H9 (cell line): Measurements from ENCODE around the gene TCF4. TPM values are rescaled to one million over a fixed set of nuclear protein-coding genes. Genes with fewer than 3 reads are reported as not detected.

Experiments
- DNase-seq: peaks from one replicate; pipeline ENCODE4 v3.0.0-alpha.2; 2017
- H2AFZ ChIP-seq: one replicate; pipeline ENCODE4 v1.6.1; 2013; ENCODE audit warnings: mild to moderate bottlenecking, low read length, control low read depth, moderate library complexity
- H2AK5ac ChIP-seq: 2 replicates; pipeline ENCODE4 v1.6.1; 2013; ENCODE audit warnings: low read length, control low read depth, mixed read lengths; ENCODE audit not compliant: insufficient read length
- H2BK120ac ChIP-seq: one replicate; pipeline ENCODE4 v1.6.1; 2013; ENCODE audit warnings: low read depth, mild to moderate bottlenecking, low read length, control low read depth, inconsistent platforms; ENCODE audit not compliant: poor library complexity, severe bottlenecking
- H2BK12ac ChIP-seq: 2 replicates; pipeline ENCODE4 v1.6.1; 2013; ENCODE audit warnings: low read length, control low read depth, mixed read lengths, low read depth; ENCODE audit not compliant: insufficient read length
- H2BK15ac ChIP-seq: 2 replicates; pipeline ENCODE4 v1.6.1; 2013; ENCODE audit warnings: low read depth, low read length, control low read depth
- H2BK20ac ChIP-seq: one replicate; pipeline ENCODE4 v1.6.1; 2013; ENCODE audit warnings: low read depth, mild to moderate bottlenecking, low read length, control low read depth, inconsistent platforms; ENCODE audit not compliant: poor library complexity, severe bottlenecking
- H2BK5ac ChIP-seq: 2 replicates; pipeline ENCODE4 v1.6.1; 2013; ENCODE audit warnings: low read length, control low read depth, mixed read lengths; ENCODE audit not compliant: insufficient read length
- H3K14ac ChIP-seq: 2 replicates; pipeline ENCODE4 v1.6.1; 2013; ENCODE audit warnings: low read length, control low read depth; ENCODE audit not compliant: insufficient read depth
- H3K18ac ChIP-seq: 2 replicates; pipeline ENCODE4 v1.6.1; 2013; ENCODE audit warnings: low read depth, mild to moderate bottlenecking, mixed read lengths, low read length, control low read depth; ENCODE audit not compliant: insufficient read length
- H3K23ac ChIP-seq: 2 replicates; pipeline ENCODE4 v1.6.1; 2013; ENCODE audit warnings: low read length, control low read depth, mixed read lengths, low read depth; ENCODE audit not compliant: insufficient read length
- H3K23me2 ChIP-seq: 2 replicates; pipeline ENCODE4 v1.6.1; 2013; ENCODE audit warnings: low read depth, mild to moderate bottlenecking, mixed read lengths, low read length, control low read depth; ENCODE audit not compliant: insufficient read length, poor library complexity, severe bottlenecking
- H3K27ac ChIP-seq: 2 replicates; pipeline ENCODE4 v1.5.1; 2013; ENCODE audit warnings: low read length, control low read depth, mixed read lengths, low read depth; ENCODE audit not compliant: insufficient read length
- H3K27me3 ChIP-seq: 2 replicates; pipeline ENCODE4 v1.6.1; 2013; ENCODE audit warnings: low read length, control low read depth, inconsistent platforms; ENCODE audit not compliant: insufficient read depth
- H3K4ac ChIP-seq: 2 replicates; pipeline ENCODE4 v1.6.1; 2013; ENCODE audit warnings: low read depth, mild to moderate bottlenecking, control low read depth, inconsistent platforms, low read length, moderate library complexity
- H3K4me1 ChIP-seq: 2 replicates; pipeline ENCODE4 v1.6.1; 2013; ENCODE audit warnings: low read length, control low read depth, inconsistent platforms; ENCODE audit not compliant: insufficient read depth
- H3K4me2 ChIP-seq: 2 replicates; pipeline ENCODE4 v1.6.1; 2013; ENCODE audit warnings: low read length, control low read depth, mixed read lengths; ENCODE audit not compliant: insufficient read length, insufficient read depth
- H3K56ac ChIP-seq: 2 replicates; pipeline ENCODE4 v1.6.1; 2013; ENCODE audit warnings: low read depth, mild to moderate bottlenecking, mixed read lengths, low read length, control low read depth; ENCODE audit not compliant: insufficient read length
- H3K79me1 ChIP-seq: 2 replicates; pipeline ENCODE4 v1.6.1; 2013; ENCODE audit warnings: low read depth, mild to moderate bottlenecking, moderate library complexity, low read length, control low read depth, inconsistent platforms; ENCODE audit not compliant: insufficient read depth, poor library complexity, severe bottlenecking
- H3K79me2 ChIP-seq: 2 replicates; pipeline ENCODE4 v1.6.1; 2013; ENCODE audit warnings: low read length, control low read depth, inconsistent platforms; ENCODE audit not compliant: insufficient read depth
- H3K9ac ChIP-seq: 2 replicates; pipeline ENCODE4 v1.6.1; 2013; ENCODE audit warnings: low read length, control low read depth, mixed read lengths; ENCODE audit not compliant: insufficient read length; ENCODE audit errors: extremely low read depth
- H3K9me3 ChIP-seq: one replicate; pipeline ENCODE4 v1.6.1; 2013; ENCODE audit warnings: low read depth, low read length, inconsistent platforms; ENCODE audit not compliant: control insufficient read depth
- H3T11ph ChIP-seq: one replicate; pipeline ENCODE4 v1.6.1; 2013; ENCODE audit warnings: mild to moderate bottlenecking, low read length, control low read depth, inconsistent platforms
- H4K20me1 ChIP-seq: one replicate; pipeline ENCODE4 v1.6.1; 2013; ENCODE audit not compliant: control insufficient read depth, insufficient read length, insufficient read depth
- H4K5ac ChIP-seq: 2 replicates; pipeline ENCODE4 v1.6.1; 2013; ENCODE audit warnings: low read depth, mild to moderate bottlenecking, mixed read lengths, low read length, control low read depth; ENCODE audit not compliant: insufficient read length
- H4K8ac ChIP-seq: replicated peaks from 2 replicates; pipeline ENCODE4 v1.6.1; 2013; ENCODE audit warnings: low read length, control low read depth, mixed read lengths, low read depth; ENCODE audit not compliant: insufficient read length
- H4K91ac ChIP-seq: 2 replicates; pipeline ENCODE4 v1.6.1; 2013; ENCODE audit warnings: low read depth, mild to moderate bottlenecking, moderate library complexity, mixed read lengths, low read length, control low read depth; ENCODE audit not compliant: insufficient read length
- H3K27ac Mint-ChIP-seq, 3 experiments: 2 replicates in 2 of 3; 3 replicates in 1 of 3; pipeline ENCODE4 v1.8.0; 2020 to 2021; ENCODE audit warnings: mixed read lengths in 3 of 3, mild to moderate bottlenecking in 1 of 3, moderate library complexity in 1 of 3
- H3K27me3 Mint-ChIP-seq: 2 replicates; pipeline ENCODE4 v1.8.0; 2021; ENCODE audit warnings: low read depth, mild to moderate bottlenecking, moderate library complexity, mixed read lengths
- H3K36me3 Mint-ChIP-seq, 3 experiments: 2 replicates in 2 of 3; 3 replicates in 1 of 3; pipeline ENCODE4 v1.8.0; 2020 to 2021; ENCODE audit warnings: low read depth in 3 of 3, mixed read lengths in 3 of 3; ENCODE audit not compliant: insufficient read depth in 1 of 3
- H3K4me1 Mint-ChIP-seq, 2 experiments: 2 replicates each; pipeline ENCODE4 v1.8.0; 2020; ENCODE audit warnings: mixed read lengths in 2 of 2
- H3K4me3 Mint-ChIP-seq, 2 experiments: 2 replicates in 1 of 2; 3 replicates in 1 of 2; pipeline ENCODE4 v1.8.0; 2020 to 2021; ENCODE audit warnings: mild to moderate bottlenecking in 2 of 2, mixed read lengths in 2 of 2, moderate library complexity in 1 of 2
- H3K9me3 Mint-ChIP-seq, 2 experiments: 2 replicates in 1 of 2; 3 replicates in 1 of 2; pipeline ENCODE4 v1.8.0; 2020; ENCODE audit warnings: mild to moderate bottlenecking in 2 of 2, mixed read lengths in 2 of 2, moderate library complexity in 1 of 2
- WGBS: extraction: QIAGEN DNeasy Blood & Tissue Kit; methylation state at CpG from one replicate; pipeline ENCODE4 v1.1.7; 2013; ENCODE audit warnings: missing lambda C conversion rate, low lambda C conversion rate, mixed read lengths; ENCODE audit not compliant: insufficient read length; ENCODE audit errors: extremely low coverage; 5-methylcytosine and 5-hydroxymethylcytosine counted together
- total RNA-seq: library from RNA; stranded (reverse); gene quantifications from 2 replicates; pipeline ENCODE4 v1.2.1, GENCODE V29; 2021
- TF ChIP-seq, protein P1 (sequence below): fragments of 200-600 bp; sonication (generic); conservative IDR thresholded peaks from 3 replicates; pipeline ENCODE4 v1.8.0; 2021; ENCODE audit warnings: antibody characterized with exemption, mild to moderate bottlenecking

Gene TCF4
- total RNA-seq, 1 experiment from 2014 or later = 99.4 TPM

GRCh38 chr18:55296778-55297177 is 291.2 kb downstream of the TCF4 start:
- no peaks in the 10 kb centered on the region for H3K79me1 ChIP-seq
- H3K9me3 Mint-ChIP-seq = no peaks in the 10 kb centered on the region
- H3K4me2 ChIP-seq = no peak overlapping the region
- H3K4me1 ChIP-seq = peaks cover 17% of the 10 kb centered on the region
- H2BK12ac ChIP-seq = no peak overlapping the region
- H3K36me3 Mint-ChIP-seq = peaks cover 0 to 9% (median 6%) of the 10 kb centered on the region in 3 experiments; a peak in 5 of 7 replicates
- H4K20me1 ChIP-seq = no peaks in the 10 kb centered on the region
- no peak overlapping the region for H2AFZ ChIP-seq
- no peak overlapping the region for H3K18ac ChIP-seq
- no peak for DNase-seq
- no peak overlapping the region for H3K23ac ChIP-seq
- no peaks in the 10 kb centered on the region for H3K27me3 Mint-ChIP-seq
- no peak overlapping the region for H2BK5ac ChIP-seq
- no peaks in the 10 kb centered on the region for H3K9me3 ChIP-seq
- no peak overlapping the region for H3K4ac ChIP-seq
- H3K14ac ChIP-seq = no peak overlapping the region
- H3T11ph ChIP-seq = no peak overlapping the region
- no peak overlapping the region for H4K5ac ChIP-seq
- H3K79me2 ChIP-seq = 0 out of 2 replicates have a peak, but pooled peaks cover 2% of the 10 kb centered on the region
- H3K56ac ChIP-seq = no peak overlapping the region
- H3K27ac Mint-ChIP-seq = no peak overlapping the region
- H2BK120ac ChIP-seq = no peak overlapping the region
- no peaks in the 10 kb centered on the region for H3K27me3 ChIP-seq
- no peaks in the 10 kb centered on the region for H3K23me2 ChIP-seq
- H3K9ac ChIP-seq = no peak overlapping the region
- no peak overlapping the region for H2AK5ac ChIP-seq
- peaks cover 44 to 56% of the 10 kb centered on the region in 2 experiments for H3K4me1 Mint-ChIP-seq
- H3K4me3 Mint-ChIP-seq = no peak overlapping the region
- H4K91ac ChIP-seq = no peak overlapping the region
- H4K8ac ChIP-seq = no peak overlapping the region
- no peak overlapping the region for H2BK20ac ChIP-seq
- no peak overlapping the region for H2BK15ac ChIP-seq
- no CpG with 5 or more reads among the region's 3 CpGs for WGBS
- no peak overlapping the region for H3K27ac ChIP-seq
- TF ChIP-seq, protein P1, sequence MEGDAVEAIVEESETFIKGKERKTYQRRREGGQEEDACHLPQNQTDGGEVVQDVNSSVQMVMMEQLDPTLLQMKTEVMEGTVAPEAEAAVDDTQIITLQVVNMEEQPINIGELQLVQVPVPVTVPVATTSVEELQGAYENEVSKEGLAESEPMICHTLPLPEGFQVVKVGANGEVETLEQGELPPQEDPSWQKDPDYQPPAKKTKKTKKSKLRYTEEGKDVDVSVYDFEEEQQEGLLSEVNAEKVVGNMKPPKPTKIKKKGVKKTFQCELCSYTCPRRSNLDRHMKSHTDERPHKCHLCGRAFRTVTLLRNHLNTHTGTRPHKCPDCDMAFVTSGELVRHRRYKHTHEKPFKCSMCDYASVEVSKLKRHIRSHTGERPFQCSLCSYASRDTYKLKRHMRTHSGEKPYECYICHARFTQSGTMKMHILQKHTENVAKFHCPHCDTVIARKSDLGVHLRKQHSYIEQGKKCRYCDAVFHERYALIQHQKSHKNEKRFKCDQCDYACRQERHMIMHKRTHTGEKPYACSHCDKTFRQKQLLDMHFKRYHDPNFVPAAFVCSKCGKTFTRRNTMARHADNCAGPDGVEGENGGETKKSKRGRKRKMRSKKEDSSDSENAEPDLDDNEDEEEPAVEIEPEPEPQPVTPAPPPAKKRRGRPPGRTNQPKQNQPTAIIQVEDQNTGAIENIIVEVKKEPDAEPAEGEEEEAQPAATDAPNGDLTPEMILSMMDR = no peak
